Measurements from ENCODE around the gene KDM4B. TPM values are rescaled to one million over a fixed set of nuclear protein-coding genes. Genes with fewer than 3 reads are reported as not detected.

The KDM4B gene
- total and polyA plus RNA-seq, 2 of the 8 experiments (the other 6 are each of a cell fraction or from before 2014, with no cell fraction given) = 12.0 to 31.9 TPM

GRCh38 chr19:5184930-5185329, 216.0 kb downstream of the KDM4B start:
- H4K91ac ChIP-seq (replicated peaks; ENCODE audit: insufficient read length, low read length) = no peak overlapping the region
- no peak for TF ChIP-seq SP1 (IDR thresholded peaks at IDR 0.05; ENCODE audit: low read depth, low read length)
- TF ChIP-seq RBBP5 (IDR thresholded peaks at IDR 0.05; ENCODE audit: borderline replicate concordance, low read depth, low read length) = no peak
- TF ChIP-seq FOSL1 (IDR thresholded peaks at IDR 0.05; ENCODE audit: insufficient read depth, low read depth, low read length) = no peak
- no peak for TF ChIP-seq BCL11A (IDR thresholded peaks at IDR 0.05; ENCODE audit: low read depth in 2 of 2, low read length in 2 of 2)
- TF ChIP-seq HDAC2 (IDR thresholded peaks at IDR 0.05; ENCODE audit: borderline replicate concordance in 1 of 2, low read depth in 2 of 2, low read length in 2 of 2) = no peak
- TF ChIP-seq RXRA (IDR thresholded peaks at IDR 0.05; ENCODE audit: insufficient read depth, low read depth, low read length) = no peak
- no peak for TF ChIP-seq CHD1 (IDR thresholded peaks at IDR 0.05; ENCODE audit: low read depth, low read length)
- no peak for TF ChIP-seq KDM5A (IDR thresholded peaks at IDR 0.05; ENCODE audit: low read length)
- no peak for TF ChIP-seq SAP30 (IDR thresholded peaks at IDR 0.05; ENCODE audit: insufficient read depth, insufficient replicate concordance, low read length)
- TF ChIP-seq CBX5 (IDR thresholded peaks at IDR 0.05; ENCODE audit: low read depth, low read length) = no peak
- TF ChIP-seq NANOG (IDR thresholded peaks at IDR 0.05; ENCODE audit: insufficient read depth, low read depth, low read length, poor library complexity, severe bottlenecking) = no peak
- TF ChIP-seq YY1 (IDR thresholded peaks at IDR 0.05; ENCODE audit: low read depth, low read length) = no peak
- TF ChIP-seq EP300 (IDR thresholded peaks at IDR 0.05; ENCODE audit: borderline replicate concordance in 1 of 2, low read depth in 2 of 2, low read length in 2 of 2) = no peak

More at GRCh38 chr19:5184930-5185329, 216.0 kb downstream of the KDM4B start:
- H2AFZ ChIP-seq (ENCODE audit: low read length) = no peak overlapping the region
- no peaks in the 10 kb centered on the region; a peak in 1 of 4 replicates for H3K9me3 ChIP-seq (ENCODE audit: insufficient read depth in 2 of 2, low read depth in 1 of 2, low read length in 1 of 2)
- H3K14ac ChIP-seq (ENCODE audit: insufficient read length) = no peak overlapping the region
- H2BK15ac ChIP-seq (ENCODE audit: low read length) = no peak overlapping the region
- no peaks in the 10 kb centered on the region for H3K36me3 ChIP-seq (ENCODE audit: control insufficient read depth in 2 of 4, insufficient read depth in 4 of 4, low read length in 3 of 4)
- H3K4me1 ChIP-seq (replicated peaks in 1 of 4; ENCODE audit: control insufficient read depth in 3 of 4, insufficient read depth in 4 of 4, low read length in 3 of 4) = no peaks in the 10 kb centered on the region
- H3K4ac ChIP-seq (replicated peaks; ENCODE audit: insufficient read length, low read depth, low read length) = no peak overlapping the region
- CTCF ChIA-PET (ENCODE audit: partially characterized antibody) = interaction anchor here (1.2 to 1.3 kb wide), 2 partner anchors 15 to 31 kb away, joined by 4 to 6 read pairs; no protein-coding TSS in a partner anchor
- no peak overlapping the region for H2BK5ac ChIP-seq (ENCODE audit: low read depth, low read length)
- H3K18ac ChIP-seq (ENCODE audit: extremely low read depth, low read length) = no peak overlapping the region
- no peak overlapping the region for H4K5ac ChIP-seq (ENCODE audit: insufficient read length, low read depth, low read length)
- H2AK5ac ChIP-seq (ENCODE audit: low read depth, low read length) = no peak overlapping the region
- no peak for DNase-seq (ENCODE audit: low read depth in 1 of 2, low spot score in 2 of 2)
- no peak overlapping the region for H3K23ac ChIP-seq (ENCODE audit: insufficient read length)
- H3K56ac ChIP-seq (replicated peaks; ENCODE audit: insufficient read length, low read depth, low read length) = no peak overlapping the region
- no peak overlapping the region for H4K8ac ChIP-seq (ENCODE audit: extremely low read depth, insufficient read depth, low read length)
- H3K4me2 ChIP-seq (ENCODE audit: insufficient read depth in 1 of 2, low read depth in 2 of 2, low read length in 2 of 2) = no peak overlapping the region
- no peaks in the 10 kb centered on the region for H3K79me1 ChIP-seq (ENCODE audit: low read depth, low read length)
- H3K4me3 ChIP-seq (ENCODE audit: extremely low read depth in 1 of 4, insufficient read depth in 2 of 4, low read depth in 3 of 4, low read length in 4 of 4) = no peak overlapping the region
- no peak for FAIRE-seq
- no peaks in the 10 kb centered on the region for H3K27me3 ChIP-seq (replicated peaks in 1 of 4; ENCODE audit: control insufficient read depth in 3 of 4, extremely low read depth in 1 of 4, insufficient read depth in 3 of 4, low read length in 3 of 4)
- H2BK120ac ChIP-seq (replicated peaks; ENCODE audit: low read depth, low read length) = no peak overlapping the region
- H3K9ac ChIP-seq (replicated peaks in 1 of 4; ENCODE audit: extremely low read depth in 1 of 4, low read depth in 3 of 4, low read length in 3 of 4) = no peak overlapping the region
- peaks cover 0 to 1% of the 10 kb centered on the region in 2 experiments for H4K20me1 ChIP-seq (replicated peaks in 1 of 2; ENCODE audit: control insufficient read depth in 1 of 2, insufficient read depth in 2 of 2, low read length in 2 of 2)
- H3K23me2 ChIP-seq (ENCODE audit: low read depth, low read length) = peaks cover 4% of the 10 kb centered on the region; the same call in 1 of the 2 replicates
- POLR2A ChIA-PET (ENCODE audit: partially characterized antibody) = interaction anchor here (0.7 kb wide), 1 partner anchor 256 kb away, joined by 3 read pairs; no protein-coding TSS in a partner anchor
- no peak overlapping the region for H2BK12ac ChIP-seq (ENCODE audit: low read depth, low read length)
- 96% methylated on average over 3 of the region's 4 CpGs; no CpG with 5 or more reads in 1 of the 2 experiments for WGBS, 2 experiments (ENCODE audit: extremely low coverage in 1 of 2, insufficient coverage in 1 of 2, insufficient read length in 1 of 2, insufficient replicate concordance in 2 of 2, low coverage in 1 of 2, low lambda C conversion rate in 2 of 2, missing lambda C conversion rate in 1 of 2)
- H2BK20ac ChIP-seq (ENCODE audit: low read length) = no peak overlapping the region
- no peak overlapping the region for H3K27ac ChIP-seq (ENCODE audit: low read depth, low read length)
- H3K79me2 ChIP-seq (ENCODE audit: control insufficient read depth in 1 of 2, insufficient read depth in 2 of 2, low read length in 2 of 2) = no peaks in the 10 kb centered on the region
